ENCODE results near the gene LRRC14B.

The LRRC14B gene

GRCh38 chr5:171801-172331, 19.4 kb upstream of the LRRC14B start:
- in situ Hi-C loops (cut with MboI; ENCODE audit: low pct_unique_long_range_greater_than_20kb, low sequenced_read_pairs): no loop called here
- DNase-seq: no peak

DNA sequence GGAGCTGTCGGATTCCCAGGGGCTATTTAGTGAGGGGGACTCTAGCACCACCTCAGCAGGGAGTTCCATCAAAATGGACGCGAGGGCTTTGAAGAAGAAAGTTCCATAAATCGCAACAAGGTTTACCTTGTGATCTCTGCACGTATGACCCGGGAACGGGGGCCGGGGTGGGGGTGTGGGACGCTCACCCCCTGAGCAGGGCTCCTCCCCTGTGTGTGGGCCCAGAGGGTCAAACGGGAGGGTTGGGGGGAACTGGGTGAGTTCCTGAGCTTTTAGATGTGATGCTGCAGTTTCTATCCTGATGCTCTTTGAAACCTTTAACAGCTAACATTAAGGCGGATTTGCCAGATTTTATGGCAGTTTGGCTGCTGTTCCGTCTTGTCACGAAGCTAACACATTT, 18.9 kb upstream of the LRRC14B start:
- in situ Hi-C loops (cut with MboI; ENCODE audit: low pct_unique_long_range_greater_than_20kb, low sequenced_read_pairs): no loop called here
- DNase-seq: no peak

DNA sequence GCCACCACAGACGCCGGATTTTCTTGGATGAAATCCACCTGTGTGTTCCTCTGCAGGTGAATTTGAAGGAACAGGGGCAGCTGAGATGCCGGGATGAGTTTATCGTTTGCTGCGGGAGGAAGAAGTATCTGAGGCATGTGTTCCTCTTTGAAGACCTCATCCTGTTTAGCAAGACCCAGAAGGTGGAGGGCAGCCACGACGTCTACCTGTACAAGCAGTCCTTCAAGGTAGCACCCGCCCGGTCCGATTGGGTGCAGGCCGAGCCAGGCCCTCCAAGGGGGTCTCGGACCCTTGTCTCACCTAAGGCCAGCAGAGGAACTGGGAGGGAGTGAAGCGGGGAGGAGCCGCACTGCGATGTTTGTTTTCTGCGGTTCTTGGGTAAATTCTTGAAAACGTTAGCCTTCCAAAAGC, 18.4 kb upstream of the LRRC14B start:
- in situ Hi-C loops (cut with MboI; ENCODE audit: low pct_unique_long_range_greater_than_20kb, low sequenced_read_pairs): no loop called here

GRCh38 chr5:173392-174290, 17.7 kb upstream of the LRRC14B start:
- no peak for DNase-seq
- in situ Hi-C loops (cut with MboI; ENCODE audit: low pct_unique_long_range_greater_than_20kb, low sequenced_read_pairs): no loop called here

More for the DNA sequence above, 18.4 kb upstream of the LRRC14B start:
- no peak for DNase-seq

- in situ Hi-C loops (cut with MboI; ENCODE audit: low pct_unique_long_range_greater_than_20kb, low sequenced_read_pairs): no loop called here
- DNase-seq: no peak
These were observed 17.0 kb upstream of the LRRC14B start for GRCh38 chr5:174291-174600.

GRCh38 chr5:174876-175465, 16.3 kb upstream of the LRRC14B start:
- in situ Hi-C loops (cut with MboI; ENCODE audit: low pct_unique_long_range_greater_than_20kb, low sequenced_read_pairs): no loop called here
- no peak for DNase-seq

- no peak for DNase-seq
- in situ Hi-C loops (cut with MboI; ENCODE audit: low pct_unique_long_range_greater_than_20kb, low sequenced_read_pairs): no loop called here
These were observed 14.9 kb upstream of the LRRC14B start for GRCh38 chr5:176296-176823.

GRCh38 chr5:178110-178509, 13.2 kb upstream of the LRRC14B start:
- in situ Hi-C loops (cut with MboI; ENCODE audit: low pct_unique_long_range_greater_than_20kb, low sequenced_read_pairs): no loop called here

GRCh38 chr5:179401-179800, 11.9 kb upstream of the LRRC14B start:
- in situ Hi-C loops (cut with MboI; ENCODE audit: low pct_unique_long_range_greater_than_20kb, low sequenced_read_pairs): no loop called here

More at GRCh38 chr5:178110-178509, 13.2 kb upstream of the LRRC14B start:
- no peak for DNase-seq

DNA sequence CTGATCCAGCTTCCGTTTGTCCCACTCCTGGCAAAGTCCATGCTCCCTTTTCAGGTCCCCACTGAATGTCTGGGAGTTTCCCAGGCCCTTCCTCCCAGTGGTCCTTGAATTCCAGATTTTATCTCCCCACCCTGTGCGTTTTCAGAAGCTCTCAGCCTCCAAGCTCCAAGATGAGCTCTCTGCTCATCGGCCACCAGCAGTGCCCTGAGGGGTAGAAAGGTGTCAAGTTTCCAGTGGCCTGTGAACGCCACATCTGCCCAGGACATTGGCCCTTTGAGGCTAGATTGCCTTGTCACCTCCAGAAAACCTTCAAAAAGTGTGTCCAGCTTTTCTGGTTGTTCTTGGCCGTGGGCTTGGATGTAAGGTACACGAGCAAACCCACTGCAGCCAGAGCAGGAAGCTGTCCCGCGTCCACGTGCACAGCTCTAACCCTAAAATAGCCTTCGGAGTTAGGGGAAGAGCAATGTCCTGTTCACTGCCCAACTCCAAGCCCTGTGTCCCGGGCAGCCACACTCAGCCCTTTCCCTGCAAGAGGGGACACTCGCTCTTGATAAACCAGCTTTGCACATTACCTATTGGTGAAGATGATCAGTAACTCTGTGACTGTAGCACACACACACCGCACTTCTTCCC, 10.9 kb upstream of the LRRC14B start:
- no peak for DNase-seq
- in situ Hi-C loops (cut with MboI; ENCODE audit: low pct_unique_long_range_greater_than_20kb, low sequenced_read_pairs): no loop called here

More at GRCh38 chr5:179401-179800, 11.9 kb upstream of the LRRC14B start:
- DNase-seq: no peak

DNA sequence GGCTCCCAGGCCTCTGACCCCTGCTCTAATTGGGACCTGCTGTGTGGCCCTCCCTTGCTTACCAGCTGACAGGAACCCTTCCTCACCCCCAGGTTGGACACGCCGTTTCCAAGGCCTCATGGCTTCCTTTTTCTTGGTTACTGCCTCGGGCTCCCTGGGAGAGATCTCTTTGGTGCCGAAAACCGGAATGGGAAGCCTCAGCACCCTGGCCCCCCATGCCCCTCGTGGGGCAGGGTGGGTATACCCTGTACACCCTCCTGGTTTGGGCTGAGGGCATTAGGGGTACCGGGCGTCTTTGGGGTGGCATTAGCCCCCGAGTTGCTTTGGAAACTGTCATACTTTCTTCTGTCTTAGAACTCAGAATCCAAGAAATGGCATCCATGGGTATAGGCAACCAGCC, 10.1 kb upstream of the LRRC14B start:
- no peak for DNase-seq
- in situ Hi-C loops (cut with MboI; ENCODE audit: low pct_unique_long_range_greater_than_20kb, low sequenced_read_pairs): no loop called here

DNA sequence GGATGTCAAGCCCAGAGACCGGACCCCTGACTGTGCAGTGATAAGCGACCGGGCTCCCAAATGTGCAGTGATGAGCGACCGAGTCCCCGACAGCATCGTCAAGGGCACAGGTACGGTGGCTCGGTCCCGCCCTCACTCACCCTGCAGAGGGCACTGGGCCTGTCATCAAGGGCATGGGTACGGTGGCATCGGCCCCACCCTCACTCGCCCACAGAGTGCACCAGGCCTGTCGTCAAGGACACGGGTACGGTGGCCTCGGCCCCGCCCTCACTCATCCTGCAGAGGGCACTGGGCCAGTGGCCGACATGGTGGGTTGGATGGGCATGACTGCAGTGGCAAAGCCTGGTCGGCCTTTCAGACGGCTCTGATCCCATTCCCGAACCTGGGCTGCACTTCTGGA, 9.7 kb upstream of the LRRC14B start:
- in situ Hi-C loops (cut with MboI; ENCODE audit: low pct_unique_long_range_greater_than_20kb, low sequenced_read_pairs): no loop called here
- DNase-seq: no peak

DNA sequence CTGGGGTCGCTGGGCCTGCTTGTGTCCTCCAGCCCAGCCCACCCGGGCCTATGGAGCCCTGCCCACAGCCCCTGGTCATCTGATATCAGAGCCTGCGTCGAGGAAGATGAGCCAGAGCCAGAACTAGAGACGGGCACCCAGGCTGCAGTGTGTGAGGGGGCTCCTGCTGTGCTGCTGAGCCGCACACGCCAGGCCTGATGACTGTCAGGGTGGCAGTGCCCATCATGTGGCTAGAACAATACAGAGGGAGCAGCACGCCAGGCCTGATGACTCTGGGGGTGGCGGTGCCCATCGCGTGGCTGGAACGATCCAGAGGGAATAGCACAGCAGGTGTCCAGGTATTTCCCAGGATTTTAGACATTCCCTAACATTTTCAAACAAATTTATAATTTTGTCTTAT, 9.2 kb upstream of the LRRC14B start:
- in situ Hi-C loops (cut with MboI; ENCODE audit: low pct_unique_long_range_greater_than_20kb, low sequenced_read_pairs): no loop called here
- no peak for DNase-seq

DNA sequence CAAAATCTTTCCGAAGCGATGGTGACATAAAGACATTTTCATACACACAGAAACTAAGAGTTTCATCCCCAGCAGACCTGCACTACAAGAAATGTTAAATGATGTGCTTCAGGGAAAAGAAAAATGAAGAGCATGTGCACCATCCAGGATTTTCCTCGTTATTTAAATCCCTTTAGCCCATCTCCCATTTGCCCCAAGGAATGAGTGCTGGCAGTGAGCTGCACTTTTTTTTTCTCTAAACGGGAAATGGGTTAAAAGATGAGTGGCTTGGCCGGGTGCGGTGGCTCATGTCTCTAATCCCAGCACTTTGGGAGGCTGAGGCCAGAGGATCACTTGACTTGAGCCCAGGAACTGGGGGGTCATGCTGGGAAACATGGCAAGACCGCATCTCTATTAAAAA, 6.8 kb upstream of the LRRC14B start:
- in situ Hi-C loops (cut with MboI; ENCODE audit: low pct_unique_long_range_greater_than_20kb, low sequenced_read_pairs): no loop called here
- no peak for DNase-seq

DNA sequence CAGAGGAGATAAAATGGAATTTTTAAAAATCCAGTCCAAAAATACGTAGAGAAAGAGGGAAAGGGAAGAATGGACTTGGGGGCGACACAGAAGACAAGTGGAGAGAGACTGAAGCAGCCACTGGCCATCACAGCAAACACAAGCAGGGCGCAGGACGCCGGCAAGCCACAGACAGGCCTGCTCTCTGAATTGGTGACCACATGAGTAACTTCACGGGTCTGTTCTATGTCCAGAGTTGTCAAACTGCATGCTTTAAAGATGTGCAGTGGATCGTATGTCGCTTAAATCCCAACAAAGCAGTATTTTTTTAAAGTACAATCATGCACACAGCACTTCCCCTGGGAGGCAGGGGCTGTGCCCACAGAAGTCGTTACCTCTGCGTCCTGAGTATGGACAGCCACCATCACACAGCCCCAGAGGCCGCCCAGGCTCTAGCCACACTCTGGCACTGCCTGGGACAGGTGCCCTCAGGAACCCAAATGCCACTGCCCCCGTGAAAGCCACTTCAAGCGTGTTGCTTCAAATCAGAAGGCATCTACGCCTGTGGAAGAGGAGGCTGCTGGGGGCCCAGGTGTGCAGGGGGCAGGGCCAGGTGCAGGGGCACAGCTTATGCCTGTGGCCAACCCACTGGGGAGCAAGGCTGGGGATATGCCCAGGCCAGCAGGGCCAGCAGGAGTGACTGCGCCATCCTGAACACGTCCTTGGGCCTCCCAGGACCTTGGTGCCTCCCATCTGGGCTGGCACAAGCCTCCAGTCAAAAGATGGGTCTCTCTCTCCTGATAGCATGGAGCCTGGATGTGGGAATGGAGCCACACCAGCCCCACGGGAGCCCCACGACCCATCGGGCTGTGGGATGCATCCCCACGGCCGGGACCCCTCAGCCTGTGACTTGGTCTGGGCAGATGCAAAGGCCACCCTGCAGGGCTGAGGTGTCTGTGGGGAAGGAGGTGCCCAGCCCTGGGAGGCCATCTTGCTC, 5.9 kb upstream of the LRRC14B start:
- DNase-seq: no peak
- in situ Hi-C loops (cut with MboI; ENCODE audit: low pct_unique_long_range_greater_than_20kb, low sequenced_read_pairs): no loop called here

- DNase-seq: no peak
- in situ Hi-C loops (cut with MboI; ENCODE audit: low pct_unique_long_range_greater_than_20kb, low sequenced_read_pairs): no loop called here
These were observed 4.9 kb upstream of the LRRC14B start for GRCh38 chr5:186091-187041.

DNA sequence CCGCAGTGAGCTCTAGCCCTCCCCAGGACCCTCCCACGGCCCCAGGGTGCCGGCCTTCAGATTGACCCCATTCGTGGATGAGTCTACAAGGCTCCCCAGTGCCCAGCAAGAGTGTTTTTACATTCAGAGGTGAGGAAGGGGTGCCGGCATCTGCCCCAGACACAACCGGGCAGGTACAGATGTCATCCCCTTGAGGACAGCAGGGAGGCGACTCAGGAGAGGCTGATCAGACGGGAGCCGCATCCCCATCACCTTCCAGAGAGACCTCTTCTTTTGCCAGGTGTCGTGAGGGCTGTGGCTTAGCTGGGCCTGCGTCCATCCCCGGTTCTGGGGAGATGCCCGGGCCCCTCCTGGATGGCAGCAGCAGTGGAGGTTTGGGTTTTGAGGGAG, 4.3 kb upstream of the LRRC14B start:
- in situ Hi-C loops (cut with MboI; ENCODE audit: low pct_unique_long_range_greater_than_20kb, low sequenced_read_pairs): no loop called here
- DNase-seq: no peak

All from KBM-7 (cell line).